Natural killer cell (primary cell): ENCODE results near the gene ZWINT. TPM values are rescaled to one million over a fixed set of nuclear protein-coding genes. Genes with fewer than 3 reads are reported as not detected.

Source experiments
- ATAC-seq, 3 donors: fragments of 150-1000 bp in 2 of 3; fragments of 200-7000 bp in 1 of 3; cut with Tn5 transposase; 1 replicate in 1 of 3; 2 replicates in 2 of 3; pipeline ENCODE4 v1.10.0; 2021; ENCODE audit warnings: mild to moderate bottlenecking in 2 of 3, moderate library complexity in 2 of 3
- DNase-seq, 2 donors: peaks; one replicate each; pipeline versions ENCODE4 v3.0.0 to v3.0.0-alpha.2; 2013 to 2021; ENCODE audit warnings: mixed read lengths in 1 of 2
- H3K27ac ChIP-seq: one replicate; pipeline ENCODE4 v1.5.1; 2013; ENCODE audit warnings: mild to moderate bottlenecking, low read length
- H3K27me3 ChIP-seq: one replicate; pipeline ENCODE4 v1.6.1; 2013; ENCODE audit warnings: low read length; ENCODE audit not compliant: control insufficient read depth, insufficient read depth
- H3K36me3 ChIP-seq: one replicate; pipeline ENCODE4 v1.6.1; 2013; ENCODE audit warnings: low read length; ENCODE audit not compliant: control insufficient read depth, insufficient read depth
- H3K4me1 ChIP-seq: one replicate; pipeline ENCODE4 v1.6.1; 2013; ENCODE audit warnings: low read length; ENCODE audit not compliant: control insufficient read depth, insufficient read depth
- H3K4me3 ChIP-seq: one replicate; pipeline ENCODE4 v1.5.1; 2013; ENCODE audit warnings: low read length
- H3K9me3 ChIP-seq: one replicate; pipeline ENCODE4 v1.6.1; 2013; ENCODE audit warnings: low read length; ENCODE audit not compliant: control insufficient read depth, insufficient read depth
- H3K27ac Mint-ChIP-seq, 2 donors: one replicate each; pipeline ENCODE4 v1.8.0; 2022; ENCODE audit warnings: mild to moderate bottlenecking in 2 of 2, mixed read lengths in 2 of 2, moderate library complexity in 1 of 2
- H3K27me3 Mint-ChIP-seq, 2 donors: one replicate each; pipeline ENCODE4 v1.8.0; 2022; ENCODE audit warnings: low read depth in 2 of 2, mixed read lengths in 2 of 2
- H3K36me3 Mint-ChIP-seq: one replicate; pipeline ENCODE4 v1.8.0; 2022; ENCODE audit warnings: mixed read lengths
- H3K4me1 Mint-ChIP-seq, 2 donors: one replicate each; pipeline ENCODE4 v1.8.0; 2022; ENCODE audit warnings: mixed read lengths in 2 of 2
- H3K4me3 Mint-ChIP-seq: one replicate; pipeline ENCODE4 v1.8.0; 2022; ENCODE audit warnings: mild to moderate bottlenecking, moderate library complexity, mixed read lengths
- H3K9me3 Mint-ChIP-seq, 2 donors: one replicate each; pipeline ENCODE4 v1.8.0; 2022; ENCODE audit warnings: mixed read lengths in 2 of 2
- WGBS: methylation state at CpG from one replicate; pipeline ENCODE4 v1.1.7; 2013; ENCODE audit warnings: missing lambda C conversion rate; ENCODE audit not compliant: insufficient coverage; 5-methylcytosine and 5-hydroxymethylcytosine counted together
- intact Hi-C: fragments of 100-400 bp; cut with micrococcal nuclease; formaldehyde crosslinking; loops from one replicate; pipeline ENCODE4 v1.14.2; 2022
- total RNA-seq, 4 donors: library from RNA; stranded (reverse); fragments of 120-200 nt in 1 of 4; gene quantifications; one replicate each; pipeline versions ENCODE4 v1.2.3 to v1.2.4, GENCODE V29; 2013 to 2022
- TF ChIP-seq, protein P1 (sequence below): fragments of 200-600 bp; IDR thresholded peaks from one replicate; pipeline ENCODE4 v1.8.0; 2022; ENCODE audit warnings: antibody characterized with exemption

Gene ZWINT
- total RNA-seq, result 1 to 10 TPM; 1.8 to 3.8 (median 2.3) TPM
- total RNA-seq (2013), result 2.6 TPM

GRCh38 chr10:56360967-56361612, at the start of gene ZWINT:
Gene ZWINT (minus strand): TSS chr10:56361259. CDS start chr10:56361236, 23 bp downstream.
- H3K27me3 Mint-ChIP-seq, result no peaks in the 10 kb centered on the region
- TF ChIP-seq, protein P1, sequence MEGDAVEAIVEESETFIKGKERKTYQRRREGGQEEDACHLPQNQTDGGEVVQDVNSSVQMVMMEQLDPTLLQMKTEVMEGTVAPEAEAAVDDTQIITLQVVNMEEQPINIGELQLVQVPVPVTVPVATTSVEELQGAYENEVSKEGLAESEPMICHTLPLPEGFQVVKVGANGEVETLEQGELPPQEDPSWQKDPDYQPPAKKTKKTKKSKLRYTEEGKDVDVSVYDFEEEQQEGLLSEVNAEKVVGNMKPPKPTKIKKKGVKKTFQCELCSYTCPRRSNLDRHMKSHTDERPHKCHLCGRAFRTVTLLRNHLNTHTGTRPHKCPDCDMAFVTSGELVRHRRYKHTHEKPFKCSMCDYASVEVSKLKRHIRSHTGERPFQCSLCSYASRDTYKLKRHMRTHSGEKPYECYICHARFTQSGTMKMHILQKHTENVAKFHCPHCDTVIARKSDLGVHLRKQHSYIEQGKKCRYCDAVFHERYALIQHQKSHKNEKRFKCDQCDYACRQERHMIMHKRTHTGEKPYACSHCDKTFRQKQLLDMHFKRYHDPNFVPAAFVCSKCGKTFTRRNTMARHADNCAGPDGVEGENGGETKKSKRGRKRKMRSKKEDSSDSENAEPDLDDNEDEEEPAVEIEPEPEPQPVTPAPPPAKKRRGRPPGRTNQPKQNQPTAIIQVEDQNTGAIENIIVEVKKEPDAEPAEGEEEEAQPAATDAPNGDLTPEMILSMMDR, result no peak
- ATAC-seq, result peak; percentile 95 to 96 (median 96)
- Histone ChIP-seq H3K9me3 (no peaks in the 10 kb centered on the region), H3K36me3 (no peaks in the 10 kb centered on the region), H3K27ac (peak within 1 kb of the TSS; percentile 37), H3K4me1 (peaks cover 18% of the 10 kb centered on the region), H3K4me3 (peak within 1 kb of the TSS; percentile 68), H3K27me3 (no peaks in the 10 kb centered on the region)
- peak within 1 kb of the TSS; percentile 98 for H3K4me3 Mint-ChIP-seq
- H3K27ac Mint-ChIP-seq, result peak within 1 kb of the TSS; percentile 86 to 88
- intact Hi-C loops, result no loop called here
- no peaks in the 10 kb centered on the region for H3K36me3 Mint-ChIP-seq
- H3K9me3 Mint-ChIP-seq, result no peaks in the 10 kb centered on the region
- peaks cover 33 to 50% of the 10 kb centered on the region in 2 donors for H3K4me1 Mint-ChIP-seq
- DNase-seq, result peak; percentile 86 to 96
- WGBS, result under 1% methylated on average over 43 of the region's 44 CpGs

- Mint-ChIP-seq H3K27ac (no peak overlapping the region), H3K9me3 (peaks cover 9 to 14% of the 10 kb centered on the region in 2 donors), H3K36me3 (peaks cover 8% of the 10 kb centered on the region), H3K27me3 (no peaks in the 10 kb centered on the region), H3K4me3 (no peak overlapping the region), H3K4me1 (no peaks in the 10 kb centered on the region)
- no peak overlapping the region for H3K27ac ChIP-seq
- H3K36me3 ChIP-seq, result no peaks in the 10 kb centered on the region
- no peak overlapping the region for H3K4me3 ChIP-seq
- no peaks in the 10 kb centered on the region for H3K27me3 ChIP-seq
- no peaks in the 10 kb centered on the region for H3K4me1 ChIP-seq
- ATAC-seq (no peak), DNase-seq (no peak)
- intact Hi-C loops, result no loop called here
- no peaks in the 10 kb centered on the region for H3K9me3 ChIP-seq
- TF ChIP-seq, protein P1, result no peak
These were observed 22.7 kb upstream of the ZWINT start for GRCh38 chr10:56383806-56384205.

- H3K9me3 ChIP-seq, result peaks cover 11% of the 10 kb centered on the region
- WGBS, result 89% methylated on average over 6 of the region's 7 CpGs
- no peaks in the 10 kb centered on the region for H3K27me3 Mint-ChIP-seq
- no peaks in the 10 kb centered on the region for H3K27me3 ChIP-seq
- H3K4me1 ChIP-seq, result no peaks in the 10 kb centered on the region
- H3K27ac Mint-ChIP-seq, result no peak overlapping the region
- ATAC-seq (no peak), DNase-seq (peak in 1 of 2 donors; percentile 26)
- H3K36me3 Mint-ChIP-seq, result peaks cover 14% of the 10 kb centered on the region
- H3K4me3 Mint-ChIP-seq, result no peak overlapping the region
- peaks cover 2 to 5% of the 10 kb centered on the region in 2 donors for H3K9me3 Mint-ChIP-seq
- no peaks in the 10 kb centered on the region for H3K36me3 ChIP-seq
- H3K27ac ChIP-seq, result no peak overlapping the region
- no peak overlapping the region for H3K4me3 ChIP-seq
- intact Hi-C loops, result no loop called here
- no peaks in the 10 kb centered on the region for H3K4me1 Mint-ChIP-seq
- TF ChIP-seq, protein P1, result no peak
These were observed 9.4 kb upstream of the ZWINT start for GRCh38 chr10:56370217-56371113.
